ENCODE results near the gene ETHE1.

Gene ETHE1

GRCh38 chr19:43526884-43527859 lies at the start of gene ETHE1:
Gene ETHE1 (minus strand): TSS chr19:43527201. CDS start chr19:43527177, 24 bp downstream.
- peak; percentile 53 for DNase-seq

DNA sequence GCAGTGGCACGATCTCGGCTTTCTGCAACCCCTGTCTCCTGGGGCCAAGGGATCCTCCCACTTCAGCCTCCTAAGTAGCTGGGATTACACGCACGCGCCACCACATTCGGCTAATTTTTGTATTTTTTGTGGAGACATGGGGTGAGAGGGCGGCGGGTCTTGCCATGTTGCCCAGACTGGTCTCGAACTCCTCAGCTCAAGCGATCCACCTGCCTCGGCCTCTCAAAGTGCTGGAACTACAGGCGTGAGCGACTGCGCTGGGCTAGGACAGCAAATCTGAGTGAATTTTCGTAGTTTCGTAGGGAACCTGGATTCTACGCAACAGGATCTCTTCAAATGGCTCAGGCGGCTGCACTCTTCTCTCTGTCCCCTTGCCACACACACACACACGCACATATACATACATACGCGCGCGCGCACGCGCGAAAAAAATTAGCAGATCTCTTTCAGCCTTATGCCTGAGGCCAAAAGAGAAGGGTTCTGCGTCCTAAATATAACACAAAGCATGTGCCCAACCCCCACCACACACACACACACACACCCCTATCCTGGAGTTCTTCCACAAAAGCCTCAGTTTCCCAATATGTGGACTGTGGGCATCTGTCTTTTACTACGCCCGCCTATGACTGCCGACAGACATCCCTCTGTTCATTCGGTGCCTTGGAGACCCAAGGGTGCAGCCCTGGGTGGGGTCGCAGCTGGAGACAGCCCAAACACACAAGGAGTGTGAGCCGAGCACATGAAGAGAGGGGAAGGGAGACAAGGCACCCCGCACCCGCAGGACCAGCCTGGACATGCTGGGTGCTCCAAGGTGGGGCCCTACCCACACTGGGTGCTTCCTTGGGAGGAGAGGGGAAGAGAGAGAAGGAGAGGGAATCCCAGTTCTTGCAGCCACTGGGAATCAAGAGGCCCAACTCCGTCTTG lies 49.2 kb upstream of the ETHE1 start:
- no peak for DNase-seq

DNA sequence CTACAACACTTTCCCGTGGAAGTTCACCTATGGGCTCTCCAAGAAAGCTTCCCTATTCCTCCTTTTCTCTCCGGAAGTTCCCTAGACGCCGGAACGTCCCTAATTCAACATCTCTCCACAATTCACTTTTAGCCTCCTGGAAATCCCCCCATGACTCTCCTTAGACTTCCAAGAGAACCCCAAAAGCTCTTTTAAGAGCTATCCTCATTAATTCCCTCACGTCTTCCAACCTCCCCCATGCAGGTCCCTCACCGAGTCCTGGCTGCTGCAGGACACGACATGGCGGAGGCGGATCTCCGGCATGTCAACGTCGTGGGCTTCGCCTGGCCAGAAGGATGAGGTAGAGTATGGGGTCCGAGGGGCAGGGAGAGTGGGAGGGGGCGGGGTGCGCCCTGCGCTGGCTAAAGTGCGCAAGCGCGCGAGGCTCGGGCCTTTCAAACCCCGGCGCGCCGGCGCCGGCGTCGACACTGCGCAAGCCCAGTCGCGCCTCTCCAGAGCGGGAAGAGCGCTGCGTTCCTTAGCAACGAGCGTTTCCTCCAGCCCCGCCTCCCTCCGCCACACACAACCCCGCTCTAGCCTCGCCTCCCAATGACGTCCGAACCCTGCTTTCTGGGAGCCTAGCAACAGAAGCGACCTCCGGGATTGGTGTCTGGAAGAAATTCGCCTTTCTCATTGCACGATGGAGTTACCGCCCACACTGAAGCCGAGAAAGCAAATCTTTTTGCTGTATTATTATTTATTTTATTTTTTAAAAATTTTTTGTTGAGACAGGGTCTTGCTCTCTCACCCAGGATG lies 48.4 kb upstream of the ETHE1 start, which contains the start of the genes PINLYP and XRCC1:
TSS of gene PINLYP (plus strand) at position 646 of the 795 bp plus-strand sequence. CDS start 1,391 bp downstream, outside the sequence.
TSS of gene XRCC1 (minus strand) at position 372 of the 795 bp plus-strand sequence. CDS start at position 303, 69 bp downstream.
- DNase-seq = peak; percentile 97

- no peak for DNase-seq
Observed at GRCh38 chr19:43574424-43575155, 47.6 kb upstream of the ETHE1 start.

GRCh38 chr19:43572171-43572588 lies 45.2 kb upstream of the ETHE1 start:
- no peak for DNase-seq

- DNase-seq = no peak
Observed at GRCh38 chr19:43570174-43570791, 43.3 kb upstream of the ETHE1 start.

DNA sequence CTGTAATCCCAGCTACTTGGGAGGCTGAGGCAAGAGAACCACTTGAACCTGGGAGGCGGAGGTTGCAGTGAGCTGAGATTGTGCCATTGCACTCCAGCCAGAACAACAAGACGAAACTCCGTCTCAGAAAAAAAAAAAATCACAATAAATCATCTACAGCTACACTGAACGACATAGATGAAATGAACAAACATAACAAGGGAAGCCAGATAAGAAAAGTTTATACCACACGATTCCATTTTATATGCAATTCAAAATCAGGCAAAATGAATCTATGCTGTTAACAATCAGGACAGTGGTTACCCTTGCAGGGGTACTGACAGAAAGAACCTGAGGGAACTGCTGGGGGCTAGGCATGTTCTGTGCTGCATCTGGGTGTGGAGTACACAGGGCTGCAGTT lies 42.7 kb upstream of the ETHE1 start:
- DNase-seq = no peak

GRCh38 chr19:43564800-43565199 lies 37.8 kb upstream of the ETHE1 start:
- DNase-seq = no peak

- DNase-seq = no peak
Observed at GRCh38 chr19:43563816-43564457, 36.9 kb upstream of the ETHE1 start.

DNA sequence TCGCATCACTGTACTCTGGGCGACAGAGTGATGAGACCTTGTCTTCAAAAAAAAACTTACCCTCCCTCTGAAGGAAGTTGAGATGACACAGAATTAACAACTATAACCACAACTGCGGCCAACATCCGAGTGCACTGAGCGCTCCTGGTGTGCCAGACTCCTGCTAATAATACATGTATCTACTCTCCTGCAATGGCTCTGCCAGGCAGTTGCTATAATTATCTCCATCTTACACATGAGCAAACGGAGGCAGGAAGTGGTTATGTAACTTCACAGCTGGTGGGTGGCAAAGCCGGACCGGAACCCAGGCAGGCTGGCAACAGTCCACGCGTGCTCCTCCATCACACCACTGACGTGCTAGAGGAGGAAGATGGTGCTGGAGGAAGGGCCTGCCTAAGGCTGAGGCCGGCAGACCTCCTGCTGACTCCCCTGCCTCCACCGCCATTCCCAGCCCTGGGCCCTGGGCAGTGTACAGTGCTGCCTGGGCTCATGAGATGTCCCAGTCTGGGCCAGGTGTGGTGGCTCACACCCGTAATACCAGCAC lies 35.8 kb upstream of the ETHE1 start:
- DNase-seq = peak; percentile 94

DNA sequence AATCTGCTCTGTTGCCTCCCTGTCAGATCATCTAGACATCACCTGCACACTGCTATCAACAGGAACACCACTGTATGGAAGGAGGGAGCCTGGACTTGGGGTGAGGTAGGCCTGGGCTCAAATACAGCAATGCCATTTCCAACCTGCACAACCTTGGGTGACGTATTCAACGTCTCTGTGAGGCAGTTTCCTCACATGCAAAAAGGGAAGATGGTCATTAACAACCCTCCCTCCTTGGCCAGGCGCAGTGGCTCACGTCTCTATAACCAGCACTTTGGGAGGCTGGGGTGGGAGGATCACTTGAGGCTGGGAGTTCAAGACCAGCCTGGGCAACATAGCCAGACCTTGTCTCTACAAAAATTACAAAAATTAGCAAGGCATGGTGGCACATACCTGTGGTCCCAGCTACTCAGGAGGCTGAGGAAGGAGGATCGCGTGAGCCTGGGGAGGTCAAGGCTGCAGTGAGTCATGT lies 35.3 kb upstream of the ETHE1 start:
- DNase-seq = no peak

GRCh38 chr19:43561139-43561970 lies 34.4 kb upstream of the ETHE1 start:
- no peak for DNase-seq

GRCh38 chr19:43560687-43561086 lies 33.7 kb upstream of the ETHE1 start:
- DNase-seq = peak; percentile 50

- peak; percentile 36 for DNase-seq
Observed at GRCh38 chr19:43555185-43555770, 28.3 kb upstream of the ETHE1 start.

DNA sequence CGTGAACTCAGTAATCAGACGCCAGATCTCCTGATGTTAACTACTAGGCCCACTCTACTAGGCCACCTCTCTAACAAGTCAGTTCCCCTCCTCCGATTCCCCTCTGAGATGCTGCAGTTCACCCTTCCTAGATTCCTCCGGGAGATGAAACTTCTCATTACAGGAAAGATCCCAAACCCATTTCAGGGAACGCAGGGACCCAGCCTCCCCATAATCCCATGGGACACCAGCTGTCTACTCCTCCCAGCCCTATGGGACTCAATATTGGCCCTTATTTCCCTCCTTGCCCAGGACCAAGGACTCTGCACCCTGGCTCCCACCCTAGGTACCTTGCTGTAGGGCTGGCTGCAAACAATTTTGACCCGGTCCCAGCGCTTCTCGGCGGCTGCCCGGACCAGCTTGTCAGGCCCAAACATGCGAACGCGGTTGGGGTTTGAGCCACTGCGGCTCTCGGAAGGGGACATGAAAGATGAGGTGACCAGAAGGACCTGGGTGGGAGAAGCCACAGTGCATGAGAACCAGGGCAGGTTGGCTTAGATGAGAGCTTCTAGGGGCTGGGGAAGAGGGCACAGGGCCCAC lies 27.4 kb upstream of the ETHE1 start:
- DNase-seq = no peak

GRCh38 chr19:43553656-43554055 lies 26.7 kb upstream of the ETHE1 start:
- DNase-seq = no peak

DNA sequence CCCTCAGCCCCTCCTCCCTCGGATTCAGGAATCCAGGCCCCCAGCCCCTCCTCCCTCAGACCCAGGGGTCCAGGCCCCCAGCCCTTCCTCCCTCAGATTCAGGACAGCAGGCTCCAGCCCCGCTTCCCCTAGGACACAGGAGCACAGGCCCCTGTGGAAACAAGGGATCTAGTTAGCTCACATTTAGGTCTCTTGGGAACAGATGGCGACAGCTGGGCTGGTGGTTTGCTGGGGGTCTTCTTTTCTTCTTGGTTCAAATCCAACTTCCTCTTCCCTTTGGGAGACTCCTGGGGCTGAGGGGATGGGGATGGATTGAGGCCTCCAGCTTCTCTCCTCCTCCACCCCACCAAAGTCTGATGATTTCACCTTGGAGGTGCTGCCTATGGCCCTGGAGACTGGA lies 25.6 kb upstream of the ETHE1 start:
- DNase-seq = no peak

- no peak for DNase-seq
Observed at GRCh38 chr19:43552198-43552450, 25.1 kb upstream of the ETHE1 start.

Measured in NCI-H226 (cell line).